ENCODE measurements around the gene SEPTIN10.

- TF ChIP-seq EP300 (conservative IDR thresholded peaks at IDR 0.05; ENCODE audit: poor library complexity, severe bottlenecking) (no peak), CTCF (IDR thresholded peaks at IDR 0.05; ENCODE audit: poor library complexity, severe bottlenecking) (no peak), POLR2AphosphoS5 (IDR thresholded peaks at IDR 0.05) (no peak), REST (IDR thresholded peaks at IDR 0.05; ENCODE audit: borderline replicate concordance) (no peak), RAD21 (conservative IDR thresholded peaks at IDR 0.05) (no peak)
Observed at GRCh38 chr2:109557309-109557708, 56.5 kb downstream of the SEPTIN10 start.
